Effector memory CD4-positive, alpha-beta T cell (primary cell): ENCODE data around the gene HOMER2.

Experiments used
- DNase-seq, 3 donors: peaks; one replicate each; pipeline ENCODE4 v3.0.0-alpha.2; 2020
- H3K27ac ChIP-seq: 2 replicates; pipeline ENCODE4 v1.7.0; 2013; ENCODE audit warnings: mild to moderate bottlenecking, low read length, moderate library complexity; ENCODE audit not compliant: insufficient read depth, poor library complexity, severe bottlenecking
- H3K27me3 ChIP-seq: replicated peaks from 2 replicates; pipeline ENCODE4 v1.7.0; 2013; ENCODE audit warnings: mild to moderate bottlenecking, low read length; ENCODE audit not compliant: insufficient read depth, control insufficient read depth, poor library complexity, severe bottlenecking
- H3K36me3 ChIP-seq: 2 replicates; pipeline ENCODE4 v1.7.0; 2013; ENCODE audit warnings: mild to moderate bottlenecking, low read length, moderate library complexity; ENCODE audit not compliant: control insufficient read depth, insufficient read depth
- H3K4me1 ChIP-seq: 2 replicates; pipeline ENCODE4 v1.7.0; 2013; ENCODE audit warnings: low read length, mild to moderate bottlenecking; ENCODE audit not compliant: control insufficient read depth, insufficient read depth, poor library complexity, severe bottlenecking
- H3K4me3 ChIP-seq: 2 replicates; pipeline ENCODE4 v1.7.0; 2013; ENCODE audit warnings: low read length, low read depth, mild to moderate bottlenecking; ENCODE audit not compliant: insufficient read depth, poor library complexity, severe bottlenecking
- H3K9me3 ChIP-seq: 2 replicates; pipeline ENCODE4 v1.7.0; 2013; ENCODE audit warnings: mild to moderate bottlenecking, low read length, moderate library complexity; ENCODE audit not compliant: control insufficient read depth

Gene HOMER2

DNA sequence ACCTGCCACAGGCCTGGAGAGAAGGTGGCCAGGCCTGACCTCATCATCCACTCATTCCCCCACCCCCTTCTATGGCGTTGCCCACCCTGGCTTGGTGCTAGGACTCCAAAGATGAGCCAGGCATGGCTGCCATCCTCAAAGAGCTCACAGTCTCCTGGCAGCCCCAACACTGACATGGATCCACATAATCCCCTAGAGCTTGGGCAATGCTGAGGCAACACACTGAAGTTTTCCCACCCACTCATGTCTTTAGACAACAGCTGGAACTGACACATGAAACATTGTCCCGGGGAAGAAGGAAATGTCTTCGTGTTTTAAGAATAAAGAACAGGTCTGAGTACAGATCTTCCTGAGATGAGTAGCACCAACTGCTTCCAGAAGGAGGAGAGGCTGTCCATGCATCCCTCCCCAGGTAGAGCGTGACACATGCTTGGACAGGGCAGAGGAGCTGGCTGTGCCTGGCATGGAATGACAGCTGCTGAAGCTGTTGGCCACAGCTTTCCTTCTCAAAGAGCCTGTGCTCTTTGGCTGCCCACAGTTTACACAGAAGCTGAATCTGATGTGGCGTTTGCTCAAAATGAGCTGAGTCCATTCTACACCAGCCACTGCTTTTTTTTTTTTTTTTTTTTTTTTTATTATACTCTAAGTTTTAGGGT is 70.1 kb downstream of the HOMER2 start:
- Histone ChIP-seq H3K4me3 (no peak overlapping the region), H3K36me3 (no peaks in the 10 kb centered on the region), H3K9me3 (no peaks in the 10 kb centered on the region), H3K4me1 (no peaks in the 10 kb centered on the region), H3K27me3 (no peaks in the 10 kb centered on the region), H3K27ac (no peak overlapping the region)
- DNase-seq = no peak

DNA sequence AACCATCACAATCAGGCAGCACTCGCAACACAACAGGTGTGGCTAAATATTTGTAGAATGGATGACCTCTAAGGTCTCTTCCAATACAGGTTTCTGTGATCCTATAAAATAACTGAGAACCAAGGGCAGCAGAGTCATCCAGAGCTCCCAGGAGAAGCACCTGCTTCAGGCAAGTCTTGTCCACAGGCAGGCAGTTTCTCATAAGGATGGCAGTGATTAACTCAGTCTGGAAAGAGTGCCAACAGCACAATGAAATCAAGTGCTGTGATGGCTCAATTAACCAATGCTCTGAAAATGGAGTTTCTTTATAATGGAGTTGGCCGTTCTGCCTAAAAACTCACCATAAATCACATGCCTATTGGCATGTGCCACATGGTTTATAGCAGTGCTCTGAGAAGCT is 70.8 kb downstream of the HOMER2 start:
- Histone ChIP-seq H3K36me3 (no peaks in the 10 kb centered on the region), H3K9me3 (no peaks in the 10 kb centered on the region), H3K27ac (no peak overlapping the region), H3K4me1 (no peaks in the 10 kb centered on the region), H3K4me3 (no peak overlapping the region), H3K27me3 (no peaks in the 10 kb centered on the region)
- DNase-seq = no peak

DNA sequence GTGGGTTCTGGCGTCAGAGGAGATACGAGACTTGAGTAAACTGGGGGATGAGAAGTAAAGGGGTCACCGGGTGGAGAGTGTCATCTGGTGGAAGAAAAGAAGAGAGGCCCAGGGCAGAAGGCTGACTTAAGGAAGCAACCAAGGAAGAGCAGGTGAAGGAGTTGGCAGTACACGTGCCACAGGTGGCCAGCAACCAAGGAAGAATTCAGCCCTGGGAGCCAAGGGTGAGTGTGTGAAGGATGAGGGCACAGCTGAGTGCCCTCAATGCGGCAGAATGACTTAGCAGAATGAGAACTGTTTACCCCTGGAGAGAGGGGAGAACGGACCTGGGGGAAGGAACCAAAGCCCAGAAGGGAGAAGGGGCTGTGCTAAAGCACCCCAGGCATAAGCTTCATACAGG is 71.8 kb downstream of the HOMER2 start:
- no peak overlapping the region for H3K4me3 ChIP-seq
- H3K9me3 ChIP-seq = no peaks in the 10 kb centered on the region
- H3K27me3 ChIP-seq = no peaks in the 10 kb centered on the region
- no peaks in the 10 kb centered on the region for H3K36me3 ChIP-seq
- H3K4me1 ChIP-seq = no peaks in the 10 kb centered on the region
- DNase-seq = no peak
- no peak overlapping the region for H3K27ac ChIP-seq

DNA sequence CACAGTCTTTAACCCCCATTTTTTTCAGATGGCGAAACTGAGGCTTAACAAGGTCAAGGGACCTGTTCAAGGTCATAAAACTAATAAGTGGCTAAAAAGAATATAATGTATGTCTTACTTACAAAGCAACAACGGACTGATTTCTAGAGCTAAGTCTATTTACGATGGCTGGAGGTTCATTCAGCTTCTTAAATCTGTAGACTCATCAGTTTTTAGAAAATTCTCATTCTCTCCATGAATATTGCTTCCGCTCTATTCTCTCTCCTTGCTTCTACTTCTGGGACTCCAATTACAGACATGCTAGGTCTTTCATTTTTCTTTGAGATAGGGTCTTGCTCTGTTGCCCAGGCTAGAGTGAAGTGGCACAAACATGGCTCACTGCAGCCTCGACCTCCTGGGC is 74.2 kb downstream of the HOMER2 start:
- DNase-seq = no peak
- no peaks in the 10 kb centered on the region for H3K4me1 ChIP-seq
- H3K9me3 ChIP-seq = no peaks in the 10 kb centered on the region
- H3K36me3 ChIP-seq = no peaks in the 10 kb centered on the region
- no peaks in the 10 kb centered on the region for H3K27me3 ChIP-seq
- no peak overlapping the region for H3K27ac ChIP-seq
- no peak overlapping the region for H3K4me3 ChIP-seq

DNA sequence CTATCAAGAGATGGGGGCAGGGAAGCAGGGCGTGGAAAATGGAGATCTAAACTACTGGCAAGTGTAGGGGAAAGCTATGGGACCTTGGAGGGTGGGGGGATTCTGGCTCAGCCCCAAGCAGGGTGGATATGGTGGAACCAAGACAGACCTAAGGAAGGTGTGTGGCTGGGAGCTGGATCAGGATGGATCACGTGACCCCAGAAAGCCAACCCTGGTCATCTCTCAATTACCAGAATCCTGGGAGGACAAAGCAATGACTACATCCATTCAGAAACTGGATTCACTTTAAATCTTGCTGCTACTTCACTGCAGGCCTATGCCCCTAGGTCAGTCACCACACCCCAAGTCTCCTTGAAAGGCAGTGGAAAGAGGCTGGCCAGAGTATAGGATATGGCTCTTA is 74.7 kb downstream of the HOMER2 start:
- no peaks in the 10 kb centered on the region for H3K9me3 ChIP-seq
- no peaks in the 10 kb centered on the region for H3K36me3 ChIP-seq
- no peak overlapping the region for H3K4me3 ChIP-seq
- no peak overlapping the region for H3K27ac ChIP-seq
- H3K27me3 ChIP-seq = no peaks in the 10 kb centered on the region
- DNase-seq = no peak
- H3K4me1 ChIP-seq = no peaks in the 10 kb centered on the region

DNA sequence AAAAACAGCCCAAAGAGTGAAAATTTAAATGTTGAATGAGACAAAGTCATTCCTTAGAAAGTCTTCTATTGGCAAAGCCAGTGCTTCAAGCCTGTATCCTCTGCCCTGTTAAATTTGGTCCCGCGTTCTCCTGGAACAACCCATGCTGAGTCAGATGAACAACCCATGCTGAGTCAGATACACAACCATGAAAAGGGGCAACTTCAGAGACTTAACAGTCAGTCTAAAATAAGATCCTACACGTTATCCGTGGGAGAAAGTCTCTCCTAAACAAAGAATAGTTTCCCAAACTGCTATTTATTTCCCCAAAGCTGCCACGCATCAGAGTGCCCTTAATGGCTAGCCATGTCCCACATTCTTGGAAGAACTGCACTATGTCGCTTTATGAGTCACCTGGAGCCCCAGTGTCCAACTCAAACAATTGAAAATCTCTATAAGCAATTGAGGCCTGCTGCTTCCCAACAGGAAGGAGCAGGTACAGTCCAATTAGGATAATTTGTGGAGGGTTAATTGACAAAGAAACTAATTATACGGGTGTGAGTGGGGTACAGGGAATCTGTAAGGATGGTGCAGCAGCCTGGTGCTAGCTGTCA is 77.0 kb downstream of the HOMER2 start:
- Histone ChIP-seq H3K27me3 (no peaks in the 10 kb centered on the region), H3K4me1 (no peaks in the 10 kb centered on the region), H3K9me3 (no peaks in the 10 kb centered on the region), H3K4me3 (no peak overlapping the region), H3K27ac (no peak overlapping the region), H3K36me3 (no peaks in the 10 kb centered on the region)
- no peak for DNase-seq

DNA sequence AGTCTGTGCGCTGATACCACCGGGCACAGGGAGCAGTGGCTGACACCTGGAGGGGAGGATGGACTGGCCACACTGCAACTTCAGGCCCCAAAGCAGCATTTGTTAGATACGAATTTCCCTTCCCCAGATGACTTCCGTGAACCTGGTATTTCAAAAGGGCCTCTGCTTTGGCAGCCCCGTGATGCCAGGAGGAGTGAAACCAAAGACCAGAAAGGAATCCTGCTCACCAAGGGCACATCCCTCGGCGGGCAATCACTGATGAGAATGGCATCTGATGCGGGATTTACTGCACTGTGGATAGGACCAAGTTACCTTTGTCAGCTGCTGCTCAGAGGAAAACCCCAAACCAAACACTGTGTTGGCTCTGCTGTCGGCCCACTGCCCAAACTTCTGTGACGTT is 77.6 kb downstream of the HOMER2 start:
- no peaks in the 10 kb centered on the region for H3K4me1 ChIP-seq

DNA sequence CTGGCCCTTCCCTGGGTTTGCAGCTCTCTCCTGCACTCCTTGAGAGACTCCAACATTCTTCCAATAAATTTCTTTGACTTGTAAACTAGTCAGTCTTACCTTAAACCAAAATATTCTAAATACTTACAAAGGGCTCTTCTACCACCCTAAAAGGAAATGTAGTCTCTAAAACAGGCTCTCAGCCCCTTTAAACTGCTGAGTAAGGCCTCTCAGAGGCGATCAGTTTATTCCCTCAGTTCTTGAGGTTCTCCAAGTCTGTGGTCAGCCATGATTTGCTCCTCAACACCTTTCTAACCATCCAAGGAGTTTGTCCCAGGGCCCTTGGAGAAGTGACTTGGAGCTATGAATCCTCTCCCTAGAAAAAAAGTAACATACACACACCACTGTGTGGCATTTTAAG is 78.3 kb downstream of the HOMER2 start:
- H3K27ac ChIP-seq = no peak overlapping the region
- no peaks in the 10 kb centered on the region for H3K36me3 ChIP-seq
- H3K27me3 ChIP-seq = no peaks in the 10 kb centered on the region
- H3K4me1 ChIP-seq = no peaks in the 10 kb centered on the region
- no peak overlapping the region for H3K4me3 ChIP-seq
- no peak for DNase-seq
- no peaks in the 10 kb centered on the region for H3K9me3 ChIP-seq

More for the DNA sequence above, 77.6 kb downstream of the HOMER2 start:
- no peaks in the 10 kb centered on the region for H3K9me3 ChIP-seq
- DNase-seq = no peak
- no peak overlapping the region for H3K27ac ChIP-seq
- H3K27me3 ChIP-seq = no peaks in the 10 kb centered on the region
- no peak overlapping the region for H3K4me3 ChIP-seq
- no peaks in the 10 kb centered on the region for H3K36me3 ChIP-seq

DNA sequence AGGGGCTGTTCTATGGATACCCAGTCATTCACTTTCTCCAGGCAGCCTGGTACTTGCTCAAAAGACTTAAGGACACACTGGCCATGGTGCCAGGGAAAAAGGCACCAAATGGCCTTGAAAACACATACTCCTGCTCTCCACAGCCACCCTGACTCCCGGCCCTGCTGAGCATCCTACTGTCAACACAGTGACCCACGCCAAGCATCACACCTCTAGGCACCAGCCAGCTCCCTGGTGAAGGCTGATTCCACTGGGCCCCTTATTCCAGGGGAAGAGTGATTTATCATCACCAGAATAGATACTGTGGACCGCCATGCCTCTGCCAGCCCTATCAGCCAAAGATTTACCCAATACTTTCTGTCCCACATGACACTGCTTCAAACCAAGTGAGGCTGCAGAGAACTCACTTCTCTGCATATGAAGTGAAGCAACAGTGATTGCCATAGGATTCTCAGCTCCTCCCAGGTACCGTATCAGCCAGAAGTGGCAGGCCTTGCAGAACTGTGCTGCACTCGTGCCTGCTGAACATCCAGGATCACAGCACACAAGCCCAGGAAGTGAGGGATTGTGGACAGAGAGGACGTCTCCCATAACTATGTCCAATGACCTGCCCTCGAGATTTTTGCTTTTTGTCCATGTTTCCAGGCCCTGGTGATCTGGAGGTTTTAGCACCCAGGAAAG is 79.4 kb downstream of the HOMER2 start:
- no peak for DNase-seq
- Histone ChIP-seq H3K27me3 (no peaks in the 10 kb centered on the region), H3K27ac (no peak overlapping the region), H3K36me3 (no peaks in the 10 kb centered on the region), H3K4me1 (no peaks in the 10 kb centered on the region), H3K9me3 (no peaks in the 10 kb centered on the region), H3K4me3 (no peak overlapping the region)

DNA sequence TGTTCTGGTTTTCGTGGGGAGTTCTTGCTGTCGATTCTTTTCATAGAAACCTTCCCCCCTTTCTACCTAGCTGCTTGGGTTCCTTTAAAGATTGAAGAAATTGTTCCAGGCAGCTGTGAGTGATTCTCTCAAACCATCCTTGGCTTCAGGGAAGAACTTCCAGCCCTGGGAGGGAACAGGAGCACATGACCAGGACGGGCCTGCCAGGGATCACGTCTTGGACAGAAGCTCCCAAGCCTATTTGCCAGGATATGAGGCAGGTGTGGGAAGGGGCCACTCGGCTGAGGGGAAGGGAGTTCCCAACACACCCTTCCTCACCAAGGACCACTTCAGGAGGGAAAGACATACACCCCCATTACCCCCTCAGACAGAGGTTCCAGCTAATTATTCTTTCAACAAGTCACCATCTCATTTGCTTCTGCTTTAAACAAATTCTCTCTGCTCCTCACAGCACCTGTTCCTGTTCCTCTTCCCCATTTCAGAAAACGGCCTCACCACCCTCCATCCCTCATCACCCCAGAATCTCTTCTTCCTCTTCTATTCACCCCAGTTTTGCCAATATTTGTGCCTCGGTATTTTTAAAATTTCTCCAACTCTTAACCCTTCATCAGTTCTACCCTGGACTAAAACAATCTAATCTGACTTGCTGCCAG is 80.6 kb downstream of the HOMER2 start:
- Histone ChIP-seq H3K9me3 (no peaks in the 10 kb centered on the region), H3K27me3 (no peaks in the 10 kb centered on the region), H3K36me3 (no peaks in the 10 kb centered on the region), H3K27ac (no peak overlapping the region), H3K4me3 (no peak overlapping the region), H3K4me1 (no peaks in the 10 kb centered on the region)
- no peak for DNase-seq
